Measurements from ENCODE around the gene REG1A. TPM values are rescaled to one million over a fixed set of nuclear protein-coding genes. Genes with fewer than 3 reads are reported as not detected.

Gene REG1A
- total RNA-seq, result not detected in 2 replicates

DNA sequence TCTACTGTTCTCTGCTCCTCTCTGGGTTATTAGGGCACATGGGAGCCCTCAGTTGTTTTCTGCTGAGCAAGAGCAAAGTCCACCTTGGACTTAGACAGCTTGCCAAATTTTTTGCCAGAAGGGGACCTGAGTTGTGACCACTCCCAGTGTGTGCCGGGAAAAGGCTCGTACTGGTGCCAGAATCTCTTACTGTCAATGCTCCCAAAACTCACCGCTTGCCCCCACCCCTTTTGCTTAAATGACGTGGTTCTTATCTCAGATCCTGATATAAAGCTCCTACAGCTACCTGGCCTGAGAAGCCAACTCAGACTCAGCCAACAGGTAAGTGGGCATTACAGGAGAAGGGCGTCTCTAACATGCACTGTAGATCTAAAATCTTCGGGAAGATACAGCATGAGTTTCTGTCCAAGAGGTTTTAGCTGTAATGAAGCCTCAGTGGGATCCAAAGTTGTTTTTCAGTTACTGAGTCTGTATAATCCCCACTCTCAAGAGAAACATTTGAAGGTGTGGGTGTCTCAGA, at the start of gene REG1A:
TSS of gene REG1A (plus strand) at position 295 of the 520 bp plus-strand sequence. CDS start 374 bp downstream, outside the sequence.

DNA sequence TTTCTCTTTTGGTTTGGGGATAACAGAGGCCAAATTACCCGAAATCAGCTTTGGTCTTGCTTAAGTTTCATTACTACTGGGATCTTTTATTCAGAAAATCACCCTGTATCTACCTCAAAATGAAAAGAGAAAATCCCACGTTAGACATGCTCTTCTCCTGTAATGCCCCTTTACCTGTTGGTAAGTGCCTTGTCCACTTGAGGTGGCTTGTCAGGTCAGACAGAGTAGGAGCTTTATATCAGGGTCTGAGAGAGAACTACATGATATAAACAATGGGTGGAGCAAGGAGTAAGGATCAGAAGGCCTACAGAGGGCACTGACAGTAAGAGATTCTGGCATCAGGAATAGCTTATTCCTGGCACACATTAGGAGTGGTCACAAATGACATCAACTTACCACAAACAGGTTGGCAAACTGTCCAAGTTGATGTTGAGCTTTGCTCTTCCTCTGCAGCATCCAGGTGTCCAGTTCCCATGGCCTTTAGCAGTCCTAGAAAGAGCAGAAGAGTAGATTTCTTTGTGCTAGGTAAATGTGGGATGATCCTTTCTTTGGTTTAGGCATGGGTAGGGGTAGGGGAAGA, 32.4 kb upstream of the REG1A start, which contains the start of gene REG1B:
TSS of gene REG1B (minus strand) at position 209 of the 580 bp plus-strand sequence. CDS start 381 bp downstream, outside the sequence.

DNA sequence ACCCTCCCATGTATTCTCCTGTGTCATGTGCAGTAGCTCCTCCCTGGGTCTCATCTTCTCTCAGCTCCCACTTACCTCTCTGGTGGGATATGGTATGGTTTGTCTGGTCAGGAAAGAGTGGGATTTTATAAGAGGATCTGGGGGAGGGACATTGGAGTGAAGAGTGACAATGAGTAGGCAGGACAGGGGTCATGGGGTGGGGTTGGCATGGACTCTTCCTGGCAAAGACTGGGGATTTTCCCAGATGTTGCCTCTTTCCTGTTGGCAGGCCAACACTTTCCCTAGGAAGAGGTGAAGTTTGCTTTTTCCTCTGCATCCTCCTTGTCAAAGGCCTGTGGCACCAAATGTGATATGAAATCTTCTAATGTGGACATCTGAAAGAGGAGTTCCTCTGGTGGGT, 39.4 kb downstream of the REG1A start, which contains the start of gene REG3A:
TSS of gene REG3A (minus strand) at position 101 of the 400 bp plus-strand sequence. CDS start 348 bp downstream, outside the sequence.

Other genes starting within 250 kb of the REG1A start
- not detected in 2 replicates for gene REG3G, start 94.8 kb upstream of the REG1A start, total RNA-seq
- not detected in 2 replicates for gene REG1B, start 32.5 kb upstream of the REG1A start, total RNA-seq
- gene REG3A, start 39.3 kb downstream of the REG1A start, total RNA-seq, result not detected in 2 replicates